22Rv1 (cell line): Measurements from ENCODE around the gene FAM117B.

Experiments used
- ZFX ChIP-seq: fragments of 450-650 bp; IDR thresholded peaks from 2 replicates; pipeline ENCODE4 v1.6.1; 2017; ENCODE audit warnings: antibody characterized with exemption, borderline replicate concordance
- TF ChIP-seq, protein P1 (sequence below): fragments of 450-650 bp; IDR thresholded peaks from 2 replicates; pipeline ENCODE4 v1.5.1; 2017; ENCODE audit warnings: mild to moderate bottlenecking

DNA sequence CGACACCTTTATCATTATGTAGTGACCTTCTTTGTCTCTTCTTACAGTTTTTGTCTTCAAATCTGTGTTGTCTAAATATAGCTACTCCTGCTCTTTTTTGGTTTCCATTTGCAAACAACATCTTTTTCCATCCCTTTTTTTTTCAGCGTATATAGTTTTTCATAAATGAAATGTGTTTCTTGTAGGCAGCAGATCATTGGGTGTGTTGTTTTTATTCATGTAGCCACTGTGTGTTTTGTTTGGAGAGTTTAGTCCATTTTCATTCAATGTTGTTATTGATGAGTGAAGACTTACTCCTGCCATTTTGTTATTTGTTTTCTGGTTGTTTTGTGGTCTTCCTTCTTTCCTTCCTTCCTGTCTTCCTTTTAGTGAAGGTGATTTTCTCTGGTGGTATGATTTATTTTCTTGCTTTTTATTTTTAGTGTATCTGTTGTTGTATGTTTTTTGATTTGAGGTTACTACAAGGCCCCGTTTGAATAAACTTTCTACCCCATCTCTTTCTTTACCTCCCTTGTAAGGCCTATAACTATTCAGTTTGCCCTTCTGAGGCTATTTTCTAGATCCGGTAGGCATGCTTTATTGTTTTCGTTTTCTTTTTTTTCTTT is 81.4 kb downstream of the FAM117B start:
- TF ChIP-seq, protein P1, sequence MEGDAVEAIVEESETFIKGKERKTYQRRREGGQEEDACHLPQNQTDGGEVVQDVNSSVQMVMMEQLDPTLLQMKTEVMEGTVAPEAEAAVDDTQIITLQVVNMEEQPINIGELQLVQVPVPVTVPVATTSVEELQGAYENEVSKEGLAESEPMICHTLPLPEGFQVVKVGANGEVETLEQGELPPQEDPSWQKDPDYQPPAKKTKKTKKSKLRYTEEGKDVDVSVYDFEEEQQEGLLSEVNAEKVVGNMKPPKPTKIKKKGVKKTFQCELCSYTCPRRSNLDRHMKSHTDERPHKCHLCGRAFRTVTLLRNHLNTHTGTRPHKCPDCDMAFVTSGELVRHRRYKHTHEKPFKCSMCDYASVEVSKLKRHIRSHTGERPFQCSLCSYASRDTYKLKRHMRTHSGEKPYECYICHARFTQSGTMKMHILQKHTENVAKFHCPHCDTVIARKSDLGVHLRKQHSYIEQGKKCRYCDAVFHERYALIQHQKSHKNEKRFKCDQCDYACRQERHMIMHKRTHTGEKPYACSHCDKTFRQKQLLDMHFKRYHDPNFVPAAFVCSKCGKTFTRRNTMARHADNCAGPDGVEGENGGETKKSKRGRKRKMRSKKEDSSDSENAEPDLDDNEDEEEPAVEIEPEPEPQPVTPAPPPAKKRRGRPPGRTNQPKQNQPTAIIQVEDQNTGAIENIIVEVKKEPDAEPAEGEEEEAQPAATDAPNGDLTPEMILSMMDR = no peak
- no peak for TF ChIP-seq ZFX
